Progenitor cell of endocrine pancreas (in vitro differentiated cells): ENCODE results near the gene TCL1A. TPM values are rescaled to one million over a fixed set of nuclear protein-coding genes. Genes with fewer than 3 reads are reported as not detected.
A peak's percentile ranks its signal among the peaks of the same experiment; 100 is the strongest.

Experiments used
- DNase-seq: peaks from one replicate; pipeline ENCODE4 v3.0.0; 2021; ENCODE audit warnings: low spot score; ENCODE audit not compliant: unreplicated experiment
- H3K27ac Mint-ChIP-seq: 2 replicates; pipeline ENCODE4 v1.8.0; 2021; ENCODE audit warnings: mild to moderate bottlenecking, moderate library complexity, mixed read lengths
- H3K27me3 Mint-ChIP-seq: 2 replicates; pipeline ENCODE4 v1.8.0; 2021; ENCODE audit warnings: mixed read lengths
- H3K36me3 Mint-ChIP-seq: 2 replicates; pipeline ENCODE4 v1.8.0; 2022; ENCODE audit warnings: mixed read lengths; ENCODE audit not compliant: insufficient read depth
- H3K4me1 Mint-ChIP-seq: 2 replicates; pipeline ENCODE4 v1.8.0; 2021; ENCODE audit warnings: low read depth, mixed read lengths
- H3K4me3 Mint-ChIP-seq: 2 replicates; pipeline ENCODE4 v1.8.0; 2021; ENCODE audit warnings: low read depth, mild to moderate bottlenecking, moderate library complexity, mixed read lengths
- H3K9me3 Mint-ChIP-seq: 2 replicates; pipeline ENCODE4 v1.8.0; 2021; ENCODE audit warnings: low read depth, mixed read lengths
- CTCF ChIP-seq: fragments of 200-600 bp; sonication (generic); IDR thresholded peaks from one replicate; pipeline ENCODE4 v1.5.0; 2021; ENCODE audit warnings: antibody characterized with exemption, mild to moderate bottlenecking; ENCODE audit not compliant: unreplicated experiment
- total RNA-seq: library from RNA; stranded (reverse); gene quantifications from 2 replicates; pipeline ENCODE4 v1.2.1, GENCODE V29; 2021

Gene TCL1A
- total RNA-seq, 1 donor from 2014 or later: not detected

- H3K27me3 Mint-ChIP-seq: no peaks in the 10 kb centered on the region
- H3K4me3 Mint-ChIP-seq: no peak overlapping the region
- peaks cover 5% of the 10 kb centered on the region for H3K9me3 Mint-ChIP-seq
- DNase-seq: no peak
- H3K36me3 Mint-ChIP-seq: no peaks in the 10 kb centered on the region
- TF ChIP-seq CTCF: no peak
- H3K4me1 Mint-ChIP-seq: peaks cover 2% of the 10 kb centered on the region
- no peak overlapping the region for H3K27ac Mint-ChIP-seq
Measured at GRCh38 chr14:95679148-95679815, 34.6 kb downstream of the TCL1A start.

DNA sequence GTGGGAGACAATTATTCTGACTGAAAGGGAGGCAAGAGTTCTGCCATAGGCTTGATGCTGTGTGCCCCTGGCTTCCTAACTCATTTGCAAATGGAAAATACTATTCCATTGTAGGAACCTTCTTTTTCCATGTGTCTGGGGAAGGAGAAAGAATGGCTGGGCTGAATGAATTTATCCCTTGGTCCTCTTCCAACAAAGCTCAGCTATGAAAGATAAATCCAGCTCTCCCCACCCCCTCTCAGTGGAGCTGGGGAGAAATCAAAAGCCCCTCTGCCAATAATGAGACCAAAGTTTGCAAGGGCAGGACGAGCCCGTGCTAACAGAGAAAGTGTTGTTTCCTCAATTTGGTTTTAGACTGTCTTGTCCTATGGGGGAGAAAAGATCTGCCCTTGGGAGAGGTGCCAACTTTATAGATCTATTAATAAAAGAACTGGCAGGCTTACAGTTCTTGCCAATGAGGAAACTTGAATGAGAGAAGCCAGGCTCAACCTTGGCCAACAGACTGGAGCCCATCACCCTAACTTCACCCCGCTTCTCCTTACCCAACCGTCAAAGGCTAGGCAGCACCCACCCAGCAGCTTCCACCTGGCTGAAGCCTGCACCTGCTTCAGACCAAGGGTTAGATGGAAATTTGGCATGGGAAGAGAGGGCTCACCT lies 36.6 kb downstream of the TCL1A start:
- TF ChIP-seq CTCF: no peak
- Mint-ChIP-seq H3K4me1 (peaks cover 5% of the 10 kb centered on the region), H3K4me3 (no peak overlapping the region), H3K27ac (no peak overlapping the region), H3K9me3 (peaks cover 5% of the 10 kb centered on the region), H3K36me3 (no peaks in the 10 kb centered on the region), H3K27me3 (peaks cover 3% of the 10 kb centered on the region)
- DNase-seq: no peak

DNA sequence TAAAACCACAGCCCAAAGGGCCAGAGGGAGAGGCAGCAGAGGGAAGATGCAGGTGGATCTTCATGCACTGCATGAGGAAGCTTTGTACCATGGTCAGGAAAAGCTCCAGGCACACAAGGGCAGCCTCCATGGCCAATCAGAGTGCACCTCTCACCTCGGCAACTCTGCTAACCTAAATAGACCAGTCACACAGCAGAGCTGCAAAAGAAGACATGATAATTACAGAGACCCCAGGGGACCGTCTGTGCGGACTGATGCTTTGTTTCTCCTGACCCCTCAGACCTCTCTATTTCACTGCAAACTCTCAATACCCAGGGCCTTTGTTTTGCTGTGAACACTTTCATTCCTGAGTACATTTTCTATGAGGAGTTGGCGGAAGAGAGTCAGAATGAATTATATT lies 38.4 kb downstream of the TCL1A start:
- no peaks in the 10 kb centered on the region for H3K36me3 Mint-ChIP-seq
- TF ChIP-seq CTCF: no peak
- no peak overlapping the region for H3K27ac Mint-ChIP-seq
- H3K9me3 Mint-ChIP-seq: peaks cover 5% of the 10 kb centered on the region
- H3K27me3 Mint-ChIP-seq: peaks cover 14% of the 10 kb centered on the region
- no peak overlapping the region for H3K4me3 Mint-ChIP-seq
- peaks cover 5% of the 10 kb centered on the region for H3K4me1 Mint-ChIP-seq
- DNase-seq: no peak

GRCh38 chr14:95674613-95675012 lies 39.3 kb downstream of the TCL1A start:
- no peaks in the 10 kb centered on the region for H3K36me3 Mint-ChIP-seq
- no peak for DNase-seq
- peaks cover 23% of the 10 kb centered on the region for H3K27me3 Mint-ChIP-seq
- peaks cover 5% of the 10 kb centered on the region for H3K9me3 Mint-ChIP-seq
- peaks cover 3% of the 10 kb centered on the region for H3K4me1 Mint-ChIP-seq
- TF ChIP-seq CTCF: no peak
- H3K4me3 Mint-ChIP-seq: no peak overlapping the region
- H3K27ac Mint-ChIP-seq: no peak overlapping the region

DNA sequence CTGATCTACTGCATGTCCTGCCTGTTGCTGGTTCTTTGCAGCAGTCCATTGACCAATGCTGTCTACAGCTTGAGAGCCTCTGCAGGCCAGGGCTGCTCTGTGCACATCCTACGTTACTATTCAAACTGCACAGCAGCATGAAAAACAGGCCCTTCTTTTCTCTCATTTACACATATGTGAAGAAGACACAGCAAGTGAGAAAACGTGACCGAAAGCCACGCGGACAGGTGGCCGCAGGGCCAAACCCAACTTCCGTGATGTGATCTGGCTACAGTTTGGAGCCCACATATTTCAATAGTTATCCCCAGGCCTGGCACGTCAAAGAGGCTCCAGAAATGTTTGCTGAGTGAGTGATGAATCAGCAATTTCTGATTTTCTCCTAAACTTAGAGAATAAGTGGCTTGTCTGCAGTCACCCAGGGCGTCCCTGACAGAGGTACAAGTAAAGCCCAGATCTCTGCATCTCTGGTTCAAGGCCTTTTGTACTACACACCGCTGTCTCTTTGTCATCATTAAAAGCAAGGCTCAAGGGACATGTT lies 45.6 kb downstream of the TCL1A start:
- Mint-ChIP-seq H3K27ac (peak overlapping the region; percentile 27), H3K36me3 (no peaks in the 10 kb centered on the region)
- no peak for DNase-seq

More for the DNA sequence above, 45.6 kb downstream of the TCL1A start:
- peaks cover 10% of the 10 kb centered on the region for H3K4me1 Mint-ChIP-seq
- no peak overlapping the region for H3K4me3 Mint-ChIP-seq
- no peaks in the 10 kb centered on the region for H3K9me3 Mint-ChIP-seq
- peaks cover 21% of the 10 kb centered on the region for H3K27me3 Mint-ChIP-seq
- TF ChIP-seq CTCF: no peak
